Measurements from ENCODE around the gene ZNF580.

Gene ZNF580

DNA sequence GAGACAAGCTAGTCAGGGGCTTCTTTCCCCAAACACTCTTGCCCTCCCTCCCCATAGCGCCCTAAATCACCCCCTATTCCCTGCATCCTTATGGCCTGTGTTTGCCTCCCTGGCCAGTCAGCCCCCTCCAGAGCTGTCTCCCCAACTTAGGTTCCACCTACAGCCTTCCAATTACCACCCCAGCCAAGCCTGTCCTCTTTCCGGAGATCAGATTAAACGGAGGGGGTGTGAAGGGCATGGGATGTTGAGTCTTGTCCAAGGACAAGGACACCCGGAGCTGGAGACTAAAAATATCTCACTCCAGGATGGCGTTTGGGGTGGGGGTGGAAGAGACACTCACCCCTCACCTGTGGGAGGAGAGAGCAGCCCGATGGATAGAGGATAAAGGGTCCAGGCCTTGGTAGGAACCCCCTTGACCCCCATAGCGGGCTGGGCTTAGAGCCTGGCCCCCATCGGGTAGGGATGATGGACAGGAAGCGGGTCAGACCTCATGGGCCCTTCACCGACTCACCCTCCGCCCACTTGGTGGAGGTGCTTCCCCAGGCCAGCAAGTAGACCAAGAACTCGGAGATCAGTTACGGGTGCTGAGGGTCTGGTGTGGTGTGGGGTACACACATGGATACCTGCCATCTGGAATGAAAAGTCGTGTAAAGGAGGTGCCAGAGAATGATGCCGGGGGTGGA is 29.4 kb upstream of the ZNF580 start:
- Histone ChIP-seq H2AFZ (ENCODE audit: low read length) (no peak overlapping the region), H3K4me2 (ENCODE audit: low read length) (no peak overlapping the region), H4K20me1 (ENCODE audit: insufficient read depth, low read length) (no peaks in the 10 kb centered on the region), H3K79me2 (ENCODE audit: insufficient read depth, low read length) (no peaks in the 10 kb centered on the region), H3K4me3 (ENCODE audit: low read depth, low read length, poor library complexity, severe bottlenecking) (no peak overlapping the region), H3F3A (ENCODE audit: insufficient read depth, low read length) (no peaks in the 10 kb centered on the region), H3K27ac (ENCODE audit: low read depth, low read length, poor library complexity, severe bottlenecking) (no peak overlapping the region), H3K36me3 (ENCODE audit: insufficient read depth, low read length) (peaks cover 35% of the 10 kb centered on the region), H3K27me3 (ENCODE audit: insufficient read depth, low read length) (no peaks in the 10 kb centered on the region), H3K9ac (ENCODE audit: low read length) (no peak overlapping the region), H3K9me3 (ENCODE audit: low read length) (no peaks in the 10 kb centered on the region), H3K4me1 (ENCODE audit: insufficient read depth, low read length, severe bottlenecking) (peaks cover 5% of the 10 kb centered on the region), H3K9me2 (ENCODE audit: low read depth, low read length) (no peaks in the 10 kb centered on the region)
- TF ChIP-seq EZH2 (IDR thresholded peaks at IDR 0.05; ENCODE audit: borderline replicate concordance, low read length), result no peak
- TF ChIP-seq, protein P1, sequence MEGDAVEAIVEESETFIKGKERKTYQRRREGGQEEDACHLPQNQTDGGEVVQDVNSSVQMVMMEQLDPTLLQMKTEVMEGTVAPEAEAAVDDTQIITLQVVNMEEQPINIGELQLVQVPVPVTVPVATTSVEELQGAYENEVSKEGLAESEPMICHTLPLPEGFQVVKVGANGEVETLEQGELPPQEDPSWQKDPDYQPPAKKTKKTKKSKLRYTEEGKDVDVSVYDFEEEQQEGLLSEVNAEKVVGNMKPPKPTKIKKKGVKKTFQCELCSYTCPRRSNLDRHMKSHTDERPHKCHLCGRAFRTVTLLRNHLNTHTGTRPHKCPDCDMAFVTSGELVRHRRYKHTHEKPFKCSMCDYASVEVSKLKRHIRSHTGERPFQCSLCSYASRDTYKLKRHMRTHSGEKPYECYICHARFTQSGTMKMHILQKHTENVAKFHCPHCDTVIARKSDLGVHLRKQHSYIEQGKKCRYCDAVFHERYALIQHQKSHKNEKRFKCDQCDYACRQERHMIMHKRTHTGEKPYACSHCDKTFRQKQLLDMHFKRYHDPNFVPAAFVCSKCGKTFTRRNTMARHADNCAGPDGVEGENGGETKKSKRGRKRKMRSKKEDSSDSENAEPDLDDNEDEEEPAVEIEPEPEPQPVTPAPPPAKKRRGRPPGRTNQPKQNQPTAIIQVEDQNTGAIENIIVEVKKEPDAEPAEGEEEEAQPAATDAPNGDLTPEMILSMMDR (IDR thresholded peaks at IDR 0.05; ENCODE audit: low read length), result no peak

DNA sequence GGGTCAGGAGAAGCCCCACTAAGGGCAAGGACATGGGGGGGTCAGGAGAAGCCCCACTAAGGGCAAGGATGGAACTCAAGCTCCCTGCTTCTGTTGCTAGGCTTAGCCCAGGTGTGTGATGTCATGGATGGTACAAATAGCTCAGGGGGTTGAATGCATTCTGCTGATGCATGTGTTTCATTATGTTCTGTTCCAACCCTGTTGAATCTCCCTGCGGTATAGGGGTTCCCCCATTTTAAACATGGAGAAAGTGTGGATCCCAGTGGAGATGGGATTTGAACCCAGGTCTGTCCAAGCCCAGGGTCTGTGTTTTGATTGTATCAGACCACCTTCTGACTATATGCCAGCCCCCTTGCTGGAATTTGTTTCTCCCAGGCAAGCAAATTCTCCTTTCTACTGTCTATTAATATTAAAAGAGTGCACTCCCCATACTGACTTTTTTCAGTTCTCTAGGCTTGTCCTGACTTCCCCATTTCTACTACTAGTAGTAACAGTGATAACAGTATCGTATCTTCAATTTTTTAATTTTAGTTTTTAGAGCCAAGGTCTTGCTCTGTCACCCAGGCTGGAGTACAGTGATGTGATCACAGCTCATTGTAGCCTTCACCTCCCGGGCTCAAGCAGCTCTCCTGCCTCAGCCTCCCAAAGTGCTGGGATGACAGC is 28.7 kb upstream of the ZNF580 start:
- H3K36me3 ChIP-seq (ENCODE audit: insufficient read depth, low read length), result peaks cover 34% of the 10 kb centered on the region
- no peaks in the 10 kb centered on the region for H3K9me3 ChIP-seq (ENCODE audit: low read length)
- no peaks in the 10 kb centered on the region for H3K79me2 ChIP-seq (ENCODE audit: insufficient read depth, low read length)
- no peaks in the 10 kb centered on the region for H3K27me3 ChIP-seq (ENCODE audit: insufficient read depth, low read length)
- no peak overlapping the region for H3K4me2 ChIP-seq (ENCODE audit: low read length)
- H4K20me1 ChIP-seq (ENCODE audit: insufficient read depth, low read length), result no peaks in the 10 kb centered on the region
- H3F3A ChIP-seq (ENCODE audit: insufficient read depth, low read length), result no peaks in the 10 kb centered on the region
- H3K27ac ChIP-seq (ENCODE audit: low read depth, low read length, poor library complexity, severe bottlenecking), result peak overlapping the region; percentile 14
- H3K4me3 ChIP-seq (ENCODE audit: low read depth, low read length, poor library complexity, severe bottlenecking), result no peak overlapping the region
- TF ChIP-seq, protein P1 (IDR thresholded peaks at IDR 0.05; ENCODE audit: low read length), result no peak
- TF ChIP-seq EZH2 (IDR thresholded peaks at IDR 0.05; ENCODE audit: borderline replicate concordance, low read length), result no peak
- H3K9ac ChIP-seq (ENCODE audit: low read length), result no peak overlapping the region
- H2AFZ ChIP-seq (ENCODE audit: low read length), result no peak overlapping the region
- no peaks in the 10 kb centered on the region for H3K4me1 ChIP-seq (ENCODE audit: insufficient read depth, low read length, severe bottlenecking)
- no peaks in the 10 kb centered on the region for H3K9me2 ChIP-seq (ENCODE audit: low read depth, low read length)

DNA sequence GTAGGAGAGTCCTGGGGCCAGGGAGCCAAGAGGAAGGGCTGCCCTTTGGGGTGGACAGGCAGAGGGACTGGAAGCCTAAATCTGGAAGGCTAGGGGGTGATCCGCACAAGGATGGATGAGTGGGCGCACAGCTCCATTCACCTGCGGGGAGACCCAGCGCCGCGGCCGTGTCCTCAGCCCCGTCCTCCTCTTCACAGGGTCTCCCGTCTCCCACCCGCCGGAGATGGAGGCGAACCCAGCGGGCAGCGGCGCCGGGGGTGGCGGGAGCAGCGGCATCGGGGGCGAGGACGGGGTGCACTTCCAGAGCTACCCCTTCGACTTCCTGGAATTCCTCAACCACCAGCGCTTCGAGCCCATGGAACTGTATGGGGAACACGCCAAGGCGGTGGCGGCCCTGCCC is 27.4 kb upstream of the ZNF580 start:
- peaks cover 39% of the 10 kb centered on the region for H3K36me3 ChIP-seq (ENCODE audit: insufficient read depth, low read length)
- no peaks in the 10 kb centered on the region for H3F3A ChIP-seq (ENCODE audit: insufficient read depth, low read length)
- H3K27me3 ChIP-seq (ENCODE audit: insufficient read depth, low read length), result no peaks in the 10 kb centered on the region
- H3K9me2 ChIP-seq (ENCODE audit: low read depth, low read length), result no peaks in the 10 kb centered on the region
- no peaks in the 10 kb centered on the region for H3K4me1 ChIP-seq (ENCODE audit: insufficient read depth, low read length, severe bottlenecking)
- H3K9ac ChIP-seq (ENCODE audit: low read length), result no peak overlapping the region
- H4K20me1 ChIP-seq (ENCODE audit: insufficient read depth, low read length), result no peaks in the 10 kb centered on the region
- TF ChIP-seq, protein P1 (IDR thresholded peaks at IDR 0.05; ENCODE audit: low read length), result no peak
- TF ChIP-seq EZH2 (IDR thresholded peaks at IDR 0.05; ENCODE audit: borderline replicate concordance, low read length), result no peak
- no peak overlapping the region for H3K4me3 ChIP-seq (ENCODE audit: low read depth, low read length, poor library complexity, severe bottlenecking)
- H3K9me3 ChIP-seq (ENCODE audit: low read length), result no peaks in the 10 kb centered on the region
- no peaks in the 10 kb centered on the region for H3K79me2 ChIP-seq (ENCODE audit: insufficient read depth, low read length)
- H3K4me2 ChIP-seq (ENCODE audit: low read length), result no peak overlapping the region
- no peak overlapping the region for H2AFZ ChIP-seq (ENCODE audit: low read length)
- no peak overlapping the region for H3K27ac ChIP-seq (ENCODE audit: low read depth, low read length, poor library complexity, severe bottlenecking)
